ENCODE results near the gene OR9A2. TPM values are rescaled to one million over a fixed set of nuclear protein-coding genes. Genes with fewer than 3 reads are reported as not detected.

The OR9A2 gene
- total RNA-seq, 1 donor from 2014 or later = not detected

Other genes with a start within 250 kb of the OR9A2 start
- gene EPHB6, start 172.1 kb downstream of the OR9A2 start, total RNA-seq = 55.9 TPM
- 27.7 TPM for gene TRPV6, start 141.4 kb downstream of the OR9A2 start, total RNA-seq
- not detected for gene TRPV5, start 93.4 kb downstream of the OR9A2 start, total RNA-seq
- gene LLCFC1, start 87.6 kb downstream of the OR9A2 start, total RNA-seq = not detected
- gene KEL, start 64.8 kb downstream of the OR9A2 start, total RNA-seq = 1.3 TPM
- gene OR6V1, start 25.2 kb upstream of the OR9A2 start, total RNA-seq = not detected
- gene PIP, start 104.9 kb upstream of the OR9A2 start, total RNA-seq = not detected
- gene TAS2R39, start 156.3 kb upstream of the OR9A2 start, total RNA-seq = not detected
- not detected for gene TAS2R40, start 194.9 kb upstream of the OR9A2 start, total RNA-seq
- 200 TPM for gene GSTK1, start 236.3 kb upstream of the OR9A2 start, total RNA-seq